Activated naive CD4-positive, alpha-beta T cell treated with anti-CD3 and anti-CD28 coated beads for 36 hours (primary cell): ENCODE data around the gene HCRTR2. TPM values are rescaled to one million over a fixed set of nuclear protein-coding genes. Genes with fewer than 3 reads are reported as not detected.
"Not testable (repeated sequence)": the region's sequence is repeated elsewhere in the genome, so short reads cannot be mapped to it uniquely, and the experiment has no call there.

ENCODE experiments used
- CTCF ChIA-PET: fragments of 350-600 bp; sonication (Branson Sonifier 250); formaldehyde crosslinking; loops from one replicate; lab custom pipeline; 2021; ENCODE audit warnings: antibody characterized with exemption; lab: Charles Lee
- DNase-seq: peaks from one replicate; pipeline ENCODE4 v3.0.0-alpha.2; 2020
- H3K27ac Mint-ChIP-seq: one replicate; pipeline ENCODE4 v1.8.0; 2021; ENCODE audit warnings: mild to moderate bottlenecking, mixed read lengths
- H3K27me3 Mint-ChIP-seq: one replicate; pipeline ENCODE4 v1.8.0; 2021; ENCODE audit warnings: low read depth, mixed read lengths
- H3K36me3 Mint-ChIP-seq: one replicate; pipeline ENCODE4 v1.8.0; 2021; ENCODE audit warnings: low read depth, mixed read lengths
- H3K4me1 Mint-ChIP-seq: one replicate; pipeline ENCODE4 v1.8.0; 2021; ENCODE audit warnings: low read depth, mixed read lengths
- H3K4me3 Mint-ChIP-seq: one replicate; pipeline ENCODE4 v1.8.0; 2021; ENCODE audit warnings: mild to moderate bottlenecking, moderate library complexity, mixed read lengths
- H3K9me3 Mint-ChIP-seq: one replicate; pipeline ENCODE4 v1.8.0; 2021; ENCODE audit warnings: mixed read lengths
- intact Hi-C: fragments of 100-400 bp; cut with micrococcal nuclease; formaldehyde crosslinking; loops from one replicate; pipeline ENCODE4 v1.15.1; 2023
- total RNA-seq, 2 experiments: library from RNA; stranded (reverse); gene quantifications; one replicate each; pipeline ENCODE4 v1.2.3, GENCODE V29; 2021

The HCRTR2 gene
- total RNA-seq = not detected

- peaks cover 1% of the 10 kb centered on the region for H3K9me3 Mint-ChIP-seq
- H3K27me3 Mint-ChIP-seq = peaks cover 15% of the 10 kb centered on the region
- DNase-seq = no peak
- H3K36me3 Mint-ChIP-seq = peaks cover 1% of the 10 kb centered on the region
- no peak within 1 kb of the TSS for H3K4me3 Mint-ChIP-seq
- H3K4me1 Mint-ChIP-seq = no peaks in the 10 kb centered on the region
- H3K27ac Mint-ChIP-seq = no peak within 1 kb of the TSS
- CTCF ChIA-PET = interaction anchor here (0.6 kb wide), 1 partner anchor 9 kb away, joined by 3 read pairs; no protein-coding TSS in a partner anchor
- intact Hi-C loops = no loop called here
These were observed at the start of gene HCRTR2 for GRCh38 chr6:55174211-55175026. Gene HCRTR2 (plus strand): TSS chr6:55174515. CDS start chr6:55174588, 73 bp downstream.

GRCh38 chr6:55130806-55131324 is 43.5 kb upstream of the HCRTR2 start:
- Mint-ChIP-seq H3K4me3 (no peak overlapping the region), H3K36me3 (peaks cover 1% of the 10 kb centered on the region), H3K9me3 (peaks cover 14% of the 10 kb centered on the region), H3K4me1 (no peaks in the 10 kb centered on the region), H3K27me3 (no peaks in the 10 kb centered on the region), H3K27ac (no peak overlapping the region)
- CTCF ChIA-PET = no interaction called here
- DNase-seq = no peak
- intact Hi-C loops = no loop called here

GRCh38 chr6:55131616-55132015 is 42.7 kb upstream of the HCRTR2 start:
- Mint-ChIP-seq H3K27me3 (no peaks in the 10 kb centered on the region), H3K4me3 (no peak overlapping the region), H3K9me3 (peaks cover 12% of the 10 kb centered on the region), H3K27ac (no peak overlapping the region), H3K36me3 (peaks cover 1% of the 10 kb centered on the region), H3K4me1 (no peaks in the 10 kb centered on the region)
- no peak for DNase-seq
- intact Hi-C loops = no loop called here
- CTCF ChIA-PET = no interaction called here

- Mint-ChIP-seq H3K27me3 (no peaks in the 10 kb centered on the region), H3K27ac (no peak overlapping the region), H3K4me1 (no peaks in the 10 kb centered on the region), H3K4me3 (no peak overlapping the region), H3K9me3 (peaks cover 4% of the 10 kb centered on the region), H3K36me3 (no peaks in the 10 kb centered on the region)
- DNase-seq = no peak
- intact Hi-C loops = no loop called here
- CTCF ChIA-PET = no interaction called here
These were observed 37.4 kb upstream of the HCRTR2 start for GRCh38 chr6:55136916-55137315.

- intact Hi-C loops = no loop called here
- no peaks in the 10 kb centered on the region for H3K27me3 Mint-ChIP-seq
- no peak overlapping the region for H3K27ac Mint-ChIP-seq
- no peaks in the 10 kb centered on the region for H3K9me3 Mint-ChIP-seq
- H3K36me3 Mint-ChIP-seq = no peaks in the 10 kb centered on the region
- CTCF ChIA-PET = no interaction called here
- no peak overlapping the region for H3K4me3 Mint-ChIP-seq
- no peaks in the 10 kb centered on the region for H3K4me1 Mint-ChIP-seq
- no peak for DNase-seq
These were observed 36.2 kb upstream of the HCRTR2 start for GRCh38 chr6:55137929-55138693.

GRCh38 chr6:55141611-55142010 is 32.7 kb upstream of the HCRTR2 start:
- Mint-ChIP-seq H3K9me3 (peaks cover 6% of the 10 kb centered on the region), H3K27me3 (no peaks in the 10 kb centered on the region), H3K4me1 (no peaks in the 10 kb centered on the region), H3K4me3 (no peak overlapping the region), H3K36me3 (no peaks in the 10 kb centered on the region), H3K27ac (no peak overlapping the region)
- intact Hi-C loops = no loop called here
- CTCF ChIA-PET = interaction anchor here (0.6 kb wide), 1 partner anchor 640 kb away, joined by 4 read pairs; no protein-coding TSS in a partner anchor
- no peak for DNase-seq

- no peak for DNase-seq
- peaks cover 6% of the 10 kb centered on the region for H3K9me3 Mint-ChIP-seq
- no peaks in the 10 kb centered on the region for H3K36me3 Mint-ChIP-seq
- H3K27me3 Mint-ChIP-seq = no peaks in the 10 kb centered on the region
- no peak overlapping the region for H3K4me3 Mint-ChIP-seq
- intact Hi-C loops = no loop called here
- CTCF ChIA-PET = no interaction called here
- H3K4me1 Mint-ChIP-seq = no peaks in the 10 kb centered on the region
- no peak overlapping the region for H3K27ac Mint-ChIP-seq
These were observed 31.7 kb upstream of the HCRTR2 start for GRCh38 chr6:55142610-55143009.

GRCh38 chr6:55153284-55153683 is 21.0 kb upstream of the HCRTR2 start:
- Mint-ChIP-seq H3K27me3 (no peaks in the 10 kb centered on the region), H3K27ac (no peak overlapping the region), H3K4me3 (no peak overlapping the region), H3K36me3 (no peaks in the 10 kb centered on the region), H3K9me3 (peaks cover 4% of the 10 kb centered on the region), H3K4me1 (no peaks in the 10 kb centered on the region)
- no peak for DNase-seq
- intact Hi-C loops = no loop called here
- CTCF ChIA-PET = no interaction called here

GRCh38 chr6:55158784-55159183 is 15.5 kb upstream of the HCRTR2 start:
- H3K4me3 Mint-ChIP-seq, H3K27ac Mint-ChIP-seq, CTCF ChIA-PET, intact Hi-C loops, H3K4me1 Mint-ChIP-seq, H3K36me3 Mint-ChIP-seq, H3K27me3 Mint-ChIP-seq, DNase-seq: not testable (repeated sequence)
- H3K9me3 Mint-ChIP-seq = peaks cover 20% of the 10 kb centered on the region

GRCh38 chr6:55167860-55168259 is 6.5 kb upstream of the HCRTR2 start:
- Mint-ChIP-seq H3K27me3 (no peaks in the 10 kb centered on the region), H3K27ac (no peak overlapping the region), H3K4me3 (no peak overlapping the region), H3K36me3 (no peaks in the 10 kb centered on the region), H3K4me1 (no peaks in the 10 kb centered on the region), H3K9me3 (peaks cover 11% of the 10 kb centered on the region)
- CTCF ChIA-PET = no interaction called here
- no peak for DNase-seq
- intact Hi-C loops = no loop called here

GRCh38 chr6:55175078-55176049 is 1.0 kb downstream of the HCRTR2 start:
- Mint-ChIP-seq H3K4me3 (no peak overlapping the region), H3K36me3 (peaks cover 1% of the 10 kb centered on the region), H3K27me3 (peaks cover 15% of the 10 kb centered on the region), H3K27ac (no peak overlapping the region), H3K4me1 (no peaks in the 10 kb centered on the region), H3K9me3 (peaks cover 3% of the 10 kb centered on the region)
- intact Hi-C loops = no loop called here
- CTCF ChIA-PET = interaction anchor here (0.6 kb wide), 1 partner anchor 8 kb away, joined by 3 read pairs; no protein-coding TSS in a partner anchor
- DNase-seq = no peak

GRCh38 chr6:55176958-55177357 is 2.6 kb downstream of the HCRTR2 start:
- H3K36me3 Mint-ChIP-seq = peaks cover 1% of the 10 kb centered on the region
- peaks cover 15% of the 10 kb centered on the region for H3K27me3 Mint-ChIP-seq
- no peak overlapping the region for H3K27ac Mint-ChIP-seq
- no peaks in the 10 kb centered on the region for H3K4me1 Mint-ChIP-seq
- CTCF ChIA-PET = no interaction called here
- DNase-seq = no peak
- H3K4me3 Mint-ChIP-seq = no peak overlapping the region
- peaks cover 3% of the 10 kb centered on the region for H3K9me3 Mint-ChIP-seq
- intact Hi-C loops = no loop called here
